Measurements from ENCODE around the gene LPAR1. TPM values are rescaled to one million over a fixed set of nuclear protein-coding genes. Genes with fewer than 3 reads are reported as not detected.

The LPAR1 gene
- total and polyA plus RNA-seq, 2 of the 8 experiments (the other 6 are each of a cell fraction or from before 2014, with no cell fraction given): 3.4 to 5.1 TPM

GRCh38 chr9:111003182-111003581, 35.1 kb downstream of the LPAR1 start:
- Histone ChIP-seq H3K4ac (replicated peaks; ENCODE audit: insufficient read length, low read depth, low read length) (no peak overlapping the region), H4K8ac (ENCODE audit: extremely low read depth, insufficient read depth, low read length) (no peak overlapping the region), H4K20me1 (replicated peaks in 1 of 2; ENCODE audit: control insufficient read depth in 1 of 2, insufficient read depth in 2 of 2, low read length in 2 of 2) (no peaks in the 10 kb centered on the region), H3K9ac (replicated peaks in 1 of 4; ENCODE audit: extremely low read depth in 1 of 4, low read depth in 3 of 4, low read length in 3 of 4) (no peak overlapping the region), H2BK5ac (ENCODE audit: low read depth, low read length) (no peak overlapping the region), H3K14ac (ENCODE audit: insufficient read length) (no peak overlapping the region), H2BK15ac (ENCODE audit: low read length) (no peak overlapping the region), H3K79me1 (ENCODE audit: low read depth, low read length) (no peaks in the 10 kb centered on the region), H3K18ac (ENCODE audit: extremely low read depth, low read length) (no peak overlapping the region), H2BK120ac (replicated peaks; ENCODE audit: low read depth, low read length) (no peak overlapping the region), H3K4me3 (ENCODE audit: extremely low read depth in 1 of 4, insufficient read depth in 2 of 4, low read depth in 3 of 4, low read length in 4 of 4) (no peak overlapping the region), H3K56ac (replicated peaks; ENCODE audit: insufficient read length, low read depth, low read length) (no peak overlapping the region), H2AFZ (ENCODE audit: low read length) (no peak overlapping the region), H3K27me3 (replicated peaks in 1 of 4; ENCODE audit: control insufficient read depth in 3 of 4, extremely low read depth in 1 of 4, insufficient read depth in 3 of 4, low read length in 3 of 4) (no peaks in the 10 kb centered on the region; a peak in 1 of 7 replicates), H3K9me3 (ENCODE audit: insufficient read depth in 2 of 2, low read depth in 1 of 2, low read length in 1 of 2) (no peaks in the 10 kb centered on the region), H4K91ac (replicated peaks; ENCODE audit: insufficient read length, low read length) (no peak overlapping the region), H3K79me2 (ENCODE audit: control insufficient read depth in 1 of 2, insufficient read depth in 2 of 2, low read length in 2 of 2) (no peaks in the 10 kb centered on the region), H2AK5ac (ENCODE audit: low read depth, low read length) (no peak overlapping the region), H2BK20ac (ENCODE audit: low read length) (no peak overlapping the region), H3K27ac (ENCODE audit: low read depth, low read length) (no peak overlapping the region), H3K23me2 (ENCODE audit: low read depth, low read length) (no peaks in the 10 kb centered on the region), H4K5ac (ENCODE audit: insufficient read length, low read depth, low read length) (no peak overlapping the region), H3K4me2 (ENCODE audit: insufficient read depth in 1 of 2, low read depth in 2 of 2, low read length in 2 of 2) (no peak overlapping the region), H3K23ac (ENCODE audit: insufficient read length) (no peak overlapping the region), H3K36me3 (ENCODE audit: control insufficient read depth in 2 of 4, insufficient read depth in 4 of 4, low read length in 3 of 4) (no peaks in the 10 kb centered on the region), H2BK12ac (ENCODE audit: low read depth, low read length) (no peak overlapping the region), H3K4me1 (replicated peaks in 1 of 4; ENCODE audit: control insufficient read depth in 3 of 4, insufficient read depth in 4 of 4, low read length in 3 of 4) (peaks cover 0 to 3% (median 0%) of the 10 kb centered on the region in 4 experiments; a peak in 1 of 7 replicates)
- POLR2A ChIA-PET (ENCODE audit: partially characterized antibody): interaction anchor here (0.8 kb wide), 1 partner anchor 17 kb away, joined by 3 read pairs; no protein-coding TSS in a partner anchor
- 62% methylated on average over 3 of the region's 3 CpGs; no CpG with 5 or more reads in 1 of the 2 experiments for WGBS, 2 experiments (ENCODE audit: extremely low coverage in 1 of 2, insufficient coverage in 1 of 2, insufficient read length in 1 of 2, insufficient replicate concordance in 2 of 2, low coverage in 1 of 2, low lambda C conversion rate in 2 of 2, missing lambda C conversion rate in 1 of 2)
- DNase-seq (ENCODE audit: low read depth in 1 of 2, low spot score in 2 of 2): no peak
- CTCF ChIA-PET (ENCODE audit: partially characterized antibody): interaction anchor here (2.6 kb wide), 1 partner anchor 33 kb away, joined by 7 read pairs; no protein-coding TSS in a partner anchor
- FAIRE-seq: no peak
- TF ChIP-seq FOSL1 (IDR thresholded peaks at IDR 0.05; ENCODE audit: insufficient read depth, low read depth, low read length) (no peak), HDAC2 (IDR thresholded peaks at IDR 0.05; ENCODE audit: borderline replicate concordance in 1 of 2, low read depth in 2 of 2, low read length in 2 of 2) (no peak), CHD1 (IDR thresholded peaks at IDR 0.05; ENCODE audit: low read depth, low read length) (no peak), YY1 (IDR thresholded peaks at IDR 0.05; ENCODE audit: low read depth, low read length) (no peak), POLR2A (IDR thresholded peaks at IDR 0.05; ENCODE audit: control extremely low read depth in 1 of 2, low read depth in 2 of 2, low read length in 2 of 2) (no peak), KDM4A (IDR thresholded peaks at IDR 0.05; ENCODE audit: low read depth, low read length, severe bottlenecking) (no peak), CREB1 (IDR thresholded peaks at IDR 0.05) (no peak), TEAD4 (IDR thresholded peaks at IDR 0.05; ENCODE audit: low read depth, low read length) (no peak)
